K562 (cell line): ENCODE measurements around the gene SESN2. TPM values are rescaled to one million over a fixed set of nuclear protein-coding genes. Genes with fewer than 3 reads are reported as not detected.

Experiments used
- ATAC-seq: fragments of 200-7000 bp; cut with Tn5 transposase; 3 replicates; pipeline ENCODE4 v1.9.1; 2020; ENCODE audit warnings: moderate library complexity
- BruUV-seq: library from RNA; stranded (reverse); fragments of 400-500 nt; replicated peaks from 2 replicates; lab custom pipeline; 2021; lab: Mats Ljungman, UMichigan
- CTCF ChIA-PET: fragments of 300-600 bp; formaldehyde crosslinking; extraction: SDS; loops from one replicate; lab custom pipeline; 2021; ENCODE audit warnings: low intra/inter-chr PET ratio; lab: Yijun Ruan, JAX
- POLR2A ChIA-PET: fragments of 300-600, 350-650 bp; sonication (Branson Sonifier 250); formaldehyde crosslinking; extraction: SDS; loops from one replicate; lab custom pipeline; 2021; ENCODE audit warnings: antibody characterized with exemption, inconsistent platforms; lab: Yijun Ruan, JAX
- DNase-seq, 4 experiments: peaks; one replicate each; pipeline versions ENCODE4 v3.0.0 to v3.0.0-alpha.2; 2011 to 2018; ENCODE audit warnings: low spot score in 3 of 4, mixed read lengths in 3 of 4; ENCODE audit errors: extremely low read depth in 1 of 4
- FAIRE-seq: peaks from 2 replicates; lab custom pipeline; 2011; peaks lifted over from hg19 to GRCh38; lab: Jason Lieb, UNC
- H2AFZ ChIP-seq: 2 replicates; pipeline ENCODE4 v1.6.0; 2011; ENCODE audit warnings: low read depth, low read length, control low read depth, inconsistent platforms
- H3K27ac ChIP-seq: fragments of 200-600 bp; 3 replicates; pipeline ENCODE4 v1.8.0; 2011; ENCODE audit warnings: low read depth, mild to moderate bottlenecking, control low read depth, inconsistent platforms, low read length, moderate library complexity, mixed read lengths; ENCODE audit errors: extremely low read depth
- H3K27me3 ChIP-seq, 2 experiments: fragments of 300-600 bp in 1 of 2; 2 replicates in 1 of 2; 3 replicates in 1 of 2; pipeline versions ENCODE4 v1.6.0 to v1.8.0; 2011; ENCODE audit warnings: inconsistent platforms in 2 of 2, low read length in 2 of 2, mild to moderate bottlenecking in 1 of 2, mixed read lengths in 1 of 2, moderate library complexity in 1 of 2; ENCODE audit not compliant: control insufficient read depth in 2 of 2, insufficient read depth in 2 of 2
- H3K36me3 ChIP-seq: fragments of 300-600 bp; 3 replicates; pipeline ENCODE4 v1.8.0; 2011; ENCODE audit warnings: mild to moderate bottlenecking, low read length, inconsistent platforms; ENCODE audit not compliant: control insufficient read depth, insufficient read depth
- H3K4me1 ChIP-seq, 2 experiments: fragments of 200-600 bp in 1 of 2; replicated peaks in 1 of 2; 2 replicates in 1 of 2; 3 replicates in 1 of 2; pipeline versions ENCODE4 v1.5.1 to v1.8.0; 2011; ENCODE audit warnings: inconsistent platforms in 2 of 2, low read length in 2 of 2, mild to moderate bottlenecking in 1 of 2, mixed read lengths in 1 of 2, moderate library complexity in 1 of 2; ENCODE audit not compliant: control insufficient read depth in 2 of 2, insufficient read depth in 2 of 2
- H3K4me2 ChIP-seq: 2 replicates; pipeline ENCODE4 v1.6.1; 2011; ENCODE audit warnings: low read length, control low read depth, inconsistent platforms, mixed read lengths; ENCODE audit not compliant: insufficient read depth
- H3K4me3 ChIP-seq: fragments of 200-600 bp; sonication (generic), shearing (Covaris generic); 2 replicates; pipeline ENCODE4 v1.5.1; 2016; ENCODE audit warnings: control low read depth, inconsistent platforms
- H3K79me2 ChIP-seq: fragments of 200-600 bp; 3 replicates; pipeline ENCODE4 v1.8.0; 2011; ENCODE audit warnings: low read length, inconsistent platforms; ENCODE audit not compliant: control insufficient read depth, insufficient read depth
- H3K9ac ChIP-seq, 2 experiments: 2 replicates each; pipeline versions ENCODE4 v1.6.0 to v1.6.1; 2011; ENCODE audit warnings: low read depth in 2 of 2, low read length in 2 of 2, control low read depth in 1 of 2, inconsistent platforms in 1 of 2, mild to moderate bottlenecking in 1 of 2, mixed read lengths in 1 of 2; ENCODE audit not compliant: insufficient read depth in 1 of 2
- H3K9me1 ChIP-seq: one replicate; pipeline ENCODE4 v1.6.0; 2011; ENCODE audit warnings: inconsistent platforms, mild to moderate bottlenecking, low read length, moderate library complexity; ENCODE audit not compliant: control insufficient read depth, insufficient read depth
- H3K9me3 ChIP-seq: replicated peaks from 2 replicates; pipeline ENCODE4 v1.5.1; 2011; ENCODE audit warnings: low read depth, low read length, inconsistent platforms; ENCODE audit not compliant: control insufficient read depth, insufficient read depth
- H4K20me1 ChIP-seq: replicated peaks from 2 replicates; pipeline ENCODE4 v1.6.1; 2011; ENCODE audit warnings: low read length, inconsistent platforms, mixed read lengths; ENCODE audit not compliant: control insufficient read depth, insufficient read depth
- DEAF1 ChIP-seq: fragments of 450-650 bp; formaldehyde crosslinking; IDR thresholded peaks from 2 replicates; pipeline ENCODE4 v1.4.0; 2020; ENCODE audit warnings: mild to moderate bottlenecking, moderate library complexity
- GTF2E2 ChIP-seq: fragments of 200-800 bp; sonication (Bioruptor generic); IDR thresholded peaks from 2 replicates; pipeline ENCODE4 v1.6.1; 2016; ENCODE audit warnings: missing genetic modification characterization, missing compliant biosample characterization
- HLTF ChIP-seq: fragments of 450-650 bp; IDR thresholded peaks from 2 replicates; pipeline ENCODE4 v1.6.1; 2016
- HMG20A ChIP-seq: fragments of 450-650 bp; formaldehyde crosslinking; conservative IDR thresholded peaks from 2 replicates; pipeline ENCODE4 v1.4.0; 2020; ENCODE audit warnings: mild to moderate bottlenecking, mixed read lengths
- HOXB6 ChIP-seq: fragments of 250-450 bp; sonication (Bioruptor Pico); IDR thresholded peaks from 2 replicates; pipeline ENCODE4 v1.5.1; 2022; ENCODE audit warnings: mild to moderate bottlenecking, borderline replicate concordance
- KDM5B ChIP-seq: fragments of 200-600 bp; sonication (generic); IDR thresholded peaks from 2 replicates; pipeline ENCODE4 v1.6.1; 2012; ENCODE audit warnings: low read depth, mild to moderate bottlenecking, moderate library complexity, low read length, control low read depth, inconsistent platforms; ENCODE audit not compliant: insufficient replicate concordance
- MTA1 ChIP-seq: fragments of 450-650 bp; IDR thresholded peaks from 2 replicates; pipeline ENCODE4 v1.6.1; 2017; ENCODE audit warnings: borderline replicate concordance
- NR1H2 ChIP-seq: sonication (generic); formaldehyde crosslinking; IDR thresholded peaks from 2 replicates; pipeline ENCODE4 v1.4.0; 2020; ENCODE audit warnings: mild to moderate bottlenecking, missing genetic modification reagents
- THRB ChIP-seq: fragments of 450-650 bp; formaldehyde crosslinking; conservative IDR thresholded peaks from 2 replicates; pipeline ENCODE4 v1.4.0; 2022; ENCODE audit warnings: mild to moderate bottlenecking, missing genetic modification characterization
- ZNF224 ChIP-seq: sonication (generic); formaldehyde crosslinking; IDR thresholded peaks from 2 replicates; pipeline ENCODE4 v1.8.0; 2022; ENCODE audit warnings: mild to moderate bottlenecking, missing genetic modification reagents
- ZNF395 ChIP-seq: fragments of 200-800 bp; sonication (Bioruptor generic); IDR thresholded peaks from 2 replicates; pipeline ENCODE4 v1.6.1; 2017; ENCODE audit warnings: missing genetic modification characterization, missing compliant biosample characterization
- ZNF444 ChIP-seq: fragments of 250-450 bp; sonication (Bioruptor Pico); IDR thresholded peaks from 2 replicates; pipeline ENCODE4 v1.4.0; 2020; ENCODE audit warnings: mild to moderate bottlenecking, moderate library complexity
- WGBS: fragments of 100-300 bp; shearing (Covaris generic); methylation state at CpG from one replicate; pipeline ENCODE4 v1.1.6; 2016; ENCODE audit warnings: low coverage, mixed read lengths; ENCODE audit not compliant: insufficient coverage; ENCODE audit errors: missing lambda C conversion rate; 5-methylcytosine and 5-hydroxymethylcytosine counted together
- in situ Hi-C: fragments of 300-500 bp; cut with MboI; formaldehyde crosslinking; loops from 4 replicates; pipeline ENCODE4 v1.15.0; 2018; ENCODE audit warnings: inconsistent platforms, mixed read lengths
- intact Hi-C: fragments of 100-400 bp; cut with micrococcal nuclease; formaldehyde crosslinking; loops from 2 replicates; pipeline ENCODE4 v1.14.2; 2022
- polyA plus RNA-seq, 8 experiments: library from polyadenylated mRNA; depleted of rRNA in 4 of 8; stranded (reverse) in 5 of 8; unstranded in 3 of 8; fragments of >200 nt; fragmentation: Nextera tagmentation in 2 of 8; fragmentation: Illumina TruSeq in 1 of 8; extraction: Ambion mirVana in 2 of 8; extraction: Trizol in 1 of 8; gene quantifications; 2 replicates each; pipeline versions ENCODE4 v1.2.1 to v1.2.3, GENCODE V29; 2011 to 2014; ENCODE audit warnings: inconsistent platforms in 1 of 8, missing spikeins in 1 of 8
- total RNA-seq, 7 experiments: library from RNA; depleted of rRNA in 6 of 7; stranded (reverse); fragments of >200 nt in 6 of 7; fragmentation: Illumina TruSeq in 2 of 7; extraction: Trizol in 2 of 7; gene quantifications; 2 replicates each; pipeline versions ENCODE4 v1.2.1 to v1.2.3, GENCODE V29; 2011 to 2021; ENCODE audit warnings: low replicate concordance in 1 of 7

Gene SESN2
- total and polyA plus RNA-seq, 9 of the 15 experiments (the other 6 are each of a cell fraction or from before 2014, with no cell fraction given): 3.7 to 71.3 (median 16.8) TPM

- Histone ChIP-seq H3K9me3 (no peaks in the 10 kb centered on the region), H3K79me2 (peaks cover 4% of the 10 kb centered on the region; the same call in 2 of the 3 replicates), H3K4me3 (peak overlapping the region; percentile 11; the same call in 1 of the 2 replicates), H3K27me3 (no peaks in the 10 kb centered on the region), H3K4me2 (peak overlapping the region; percentile 76), H3K4me1 (peaks cover 14 to 39% of the 10 kb centered on the region in 2 experiments), H3K36me3 (no peaks in the 10 kb centered on the region), H4K20me1 (no peaks in the 10 kb centered on the region), H2AFZ (peak overlapping the region; percentile 97), H3K9ac (peak overlapping the region; percentile 74 to 82; a peak in 3 of 4 replicates), H3K27ac (peak overlapping the region; percentile 81), H3K9me1 (no peaks in the 10 kb centered on the region)
- in situ Hi-C loops: no loop called here
- intact Hi-C loops: loop anchor here (1.0 to 5.0 kb wide), 9 partner anchors 19 to 355 kb away; partner anchors contain the start of gene MED18
- TSS peak; percentile 94 for BruUV-seq
- POLR2A ChIA-PET: interaction anchor here (0.7 to 10.6 kb wide), 16 partner anchors 11 to 527 kb away, joined by 3 to 245 read pairs (median 6); partner anchors contain the start of genes ATP5IF1, MED18, PHACTR4 and RCC1
- CTCF ChIA-PET: no interaction called here
- DNase-seq (no peak), ATAC-seq (peak; percentile 8), FAIRE-seq (no peak)
- 27% methylated on average over 11 of the region's 11 CpGs for WGBS
- no peak for TF ChIP-seq MTA1
- 0 out of 2 replicates have a peak, but pooled peaks have one; percentile 39 for TF ChIP-seq GTF2E2 (tag)
- 0 out of 2 replicates have a peak, but pooled peaks have one; percentile 13 for TF ChIP-seq ZNF444 (CRISPR knock-in tag)
- peak; percentile 20 for TF ChIP-seq ZNF395 (CRISPR knock-in tag)
- no peak for TF ChIP-seq NR1H2 (CRISPR knock-in tag)
- 0 out of 2 replicates have a peak, but pooled peaks have one; percentile 3 for TF ChIP-seq THRB
- no peak for TF ChIP-seq ZNF224 (CRISPR knock-in tag)
- TF ChIP-seq HOXB6 (CRISPR knock-in tag): 0 out of 2 replicates have a peak, but pooled peaks have one; percentile 4
- 0 out of 2 replicates have a peak, but pooled peaks have one; percentile 53 for TF ChIP-seq HMG20A (CRISPR knock-in tag)
- 0 out of 2 replicates have a peak, but pooled peaks have one; percentile 56 for TF ChIP-seq HLTF
- 0 out of 2 replicates have a peak, but pooled peaks have one; percentile 23 for TF ChIP-seq DEAF1 (CRISPR knock-in tag)
- TF ChIP-seq KDM5B: peak; percentile 17
Observed at GRCh38 chr1:28247612-28248272, 11.6 kb upstream of the SESN2 start.
